A549 (cell line): Measurements from ENCODE around the gene DEFB126. TPM values are rescaled to one million over a fixed set of nuclear protein-coding genes. Genes with fewer than 3 reads are reported as not detected.

Experiments
- ATAC-seq, 2 experiments: fragments of 200-7000 bp in 1 of 2; fragments of >200 bp in 1 of 2; cut with Nextera tagmentation in 1 of 2; cut with Tn5 transposase in 1 of 2; 3 replicates each; pipeline versions ENCODE4 v1.8.0 to v1.9.1; 2018 to 2020; ENCODE audit warnings: mild to moderate bottlenecking in 1 of 2, moderate library complexity in 1 of 2
- CTCF ChIA-PET: fragments of 300-600 bp; sonication (Branson Sonifier 250); formaldehyde crosslinking; extraction: SDS; loops from one replicate; lab custom pipeline; 2021; ENCODE audit warnings: antibody characterized with exemption, inconsistent platforms; lab: Yijun Ruan, JAX
- POLR2A ChIA-PET: fragments of 350-600 bp; formaldehyde crosslinking; extraction: SDS; loops from one replicate; lab custom pipeline; 2021; ENCODE audit warnings: antibody characterized with exemption, inconsistent platforms; lab: Yijun Ruan, JAX
- DNase-seq, 2 experiments: peaks; one replicate each; pipeline versions ENCODE4 v3.0.0 to v3.0.0-alpha.2; 2011 to 2016; ENCODE audit warnings: low read depth in 1 of 2, low spot score in 1 of 2
- FAIRE-seq: peaks from 2 replicates; lab custom pipeline; 2011; peaks lifted over from hg19 to GRCh38; lab: Jason Lieb, UNC
- H3K27ac ChIP-seq, 2 experiments: fragments of >200 bp; sonication (Bioruptor Twin); formaldehyde crosslinking; 3 replicates each; pipeline ENCODE4 v1.5.1; 2016 to 2017
- H3K4me1 ChIP-seq: fragments of >200 bp; sonication (Bioruptor Twin); formaldehyde crosslinking; 3 replicates; pipeline ENCODE4 v1.6.1; 2016
- H3K4me2 ChIP-seq: fragments of >200 bp; sonication (Bioruptor Twin); formaldehyde crosslinking; 3 replicates; pipeline ENCODE4 v1.6.1; 2016
- H3K4me3 ChIP-seq: fragments of >200 bp; sonication (Bioruptor Twin); formaldehyde crosslinking; 3 replicates; pipeline ENCODE4 v1.5.1; 2016
- H3K9me3 ChIP-seq: fragments of >200 bp; sonication (Bioruptor Twin); formaldehyde crosslinking; 3 replicates; pipeline ENCODE4 v1.6.1; 2016
- BHLHE40 ChIP-seq: IDR thresholded peaks from 2 replicates; pipeline ENCODE4 v1.6.1; 2012; ENCODE audit warnings: low read depth, low read length, inconsistent platforms
- CBX8 ChIP-seq: fragments of 200-600 bp; sonication (generic); IDR thresholded peaks from 2 replicates; pipeline ENCODE4 v1.6.1; 2016
- CHD4 ChIP-seq: fragments of 200-600 bp; sonication (generic); IDR thresholded peaks from 2 replicates; pipeline ENCODE4 v1.6.1; 2016; ENCODE audit warnings: antibody characterized with exemption, mild to moderate bottlenecking, borderline replicate concordance
- EHMT2 ChIP-seq: fragments of 200-600 bp; sonication (generic); IDR thresholded peaks from 2 replicates; pipeline ENCODE4 v1.6.1; 2016; ENCODE audit warnings: antibody characterized with exemption, low read depth, mild to moderate bottlenecking, moderate library complexity
- EP300 ChIP-seq, 2 experiments: fragments of >200 bp; sonication (Bioruptor Twin); formaldehyde crosslinking; IDR thresholded peaks; 2 replicates in 1 of 2; 3 replicates in 1 of 2; pipeline ENCODE4 v1.6.1; 2016 to 2017
- ESRRA ChIP-seq: fragments of 150-350 bp; IDR thresholded peaks from 2 replicates; pipeline ENCODE4 v1.6.1; 2014; ENCODE audit warnings: mild to moderate bottlenecking, low read length, borderline replicate concordance
- FOSB ChIP-seq: fragments of 250-450 bp; sonication (Bioruptor Pico); IDR thresholded peaks from 2 replicates; pipeline ENCODE4 v1.5.0; 2020; ENCODE audit warnings: mild to moderate bottlenecking, moderate library complexity
- FOSL2 ChIP-seq, 2 experiments: fragments of 450-650 bp in 1 of 2; fragments of >200 bp in 1 of 2; sonication (Bioruptor Twin) in 1 of 2; formaldehyde crosslinking; IDR thresholded peaks; 2 replicates each; pipeline versions ENCODE4 v1.5.0 to v1.6.1; 2016 to 2020; ENCODE audit warnings: mild to moderate bottlenecking in 1 of 2, moderate library complexity in 1 of 2
- FOXS1 ChIP-seq: fragments of 250-450 bp; sonication (Bioruptor Pico); IDR thresholded peaks from 2 replicates; pipeline ENCODE4 v1.5.0; 2020; ENCODE audit warnings: mild to moderate bottlenecking, moderate library complexity
- GATA3 ChIP-seq: IDR thresholded peaks from 2 replicates; pipeline ENCODE4 v1.6.1; 2012; ENCODE audit warnings: borderline replicate concordance
- HOXB13 ChIP-seq: fragments of 250-450 bp; sonication (Bioruptor Pico); IDR thresholded peaks from 2 replicates; pipeline ENCODE4 v1.5.0; 2020; ENCODE audit warnings: low read depth, mild to moderate bottlenecking, moderate library complexity
- JUN ChIP-seq, 2 experiments: fragments of >200 bp; sonication (Bioruptor Twin); formaldehyde crosslinking; IDR thresholded peaks; 2 replicates in 1 of 2; 3 replicates in 1 of 2; pipeline ENCODE4 v1.6.1; 2016 to 2017
- KDM1A ChIP-seq: fragments of 200-600 bp; sonication (generic); IDR thresholded peaks from 2 replicates; pipeline ENCODE4 v1.6.1; 2016; ENCODE audit warnings: low read depth, mild to moderate bottlenecking
- MAFK ChIP-seq: fragments of 450-650 bp; IDR thresholded peaks from 2 replicates; pipeline ENCODE4 v1.6.1; 2014; ENCODE audit not compliant: partially characterized antibody
- MAZ ChIP-seq: fragments of 150-350 bp; IDR thresholded peaks from 2 replicates; pipeline ENCODE4 v1.6.1; 2014; ENCODE audit warnings: antibody characterized with exemption, low read depth, low read length, borderline replicate concordance
- MYC ChIP-seq: IDR thresholded peaks from 2 replicates; pipeline ENCODE4 v1.6.1; 2012; ENCODE audit warnings: mild to moderate bottlenecking, inconsistent platforms, low read length, improper control_type of control experiment, borderline replicate concordance
- NFE2L2 ChIP-seq: fragments of 150-350 bp; conservative IDR thresholded peaks from 2 replicates; pipeline ENCODE4 v1.6.1; 2014; ENCODE audit warnings: low read length
- RAD21 ChIP-seq, 2 experiments: fragments of >200 bp in 1 of 2; sonication (Bioruptor Twin) in 1 of 2; formaldehyde crosslinking in 1 of 2; IDR thresholded peaks in 1 of 2; conservative IDR thresholded peaks in 1 of 2; 2 replicates in 1 of 2; 3 replicates in 1 of 2; pipeline ENCODE4 v1.6.1; 2012 to 2018; ENCODE audit warnings: inconsistent platforms in 1 of 2
- RARB ChIP-seq: fragments of 250-450 bp; sonication (Bioruptor Pico); IDR thresholded peaks from 2 replicates; pipeline ENCODE4 v1.8.0; 2021; ENCODE audit warnings: mild to moderate bottlenecking, moderate library complexity
- RCOR1 ChIP-seq: fragments of 150-350 bp; IDR thresholded peaks from 2 replicates; pipeline ENCODE4 v1.6.1; 2014; ENCODE audit warnings: antibody characterized with exemption, low read length, low read depth
- RFX5 ChIP-seq: fragments of 450-650 bp; IDR thresholded peaks from 2 replicates; pipeline ENCODE4 v1.7.1; 2014; ENCODE audit warnings: antibody characterized with exemption, mild to moderate bottlenecking, moderate library complexity
- RNF2 ChIP-seq: fragments of 200-600 bp; sonication (generic); IDR thresholded peaks from 2 replicates; pipeline ENCODE4 v1.6.1; 2016; ENCODE audit warnings: low read depth, mild to moderate bottlenecking, antibody characterized with exemption, moderate library complexity, borderline replicate concordance
- TP53 ChIP-seq: fragments of 250-450 bp; sonication (Bioruptor Pico); IDR thresholded peaks from 2 replicates; pipeline ENCODE4 v1.5.0; 2021; ENCODE audit warnings: mild to moderate bottlenecking, moderate library complexity
- ZFP36 ChIP-seq: fragments of 450-650 bp; IDR thresholded peaks from 2 replicates; pipeline ENCODE4 v1.6.1; 2014; ENCODE audit warnings: borderline replicate concordance; ENCODE audit not compliant: partially characterized antibody
- ZSCAN20 ChIP-seq: fragments of 250-450 bp; sonication (Bioruptor Pico); IDR thresholded peaks from 2 replicates; pipeline ENCODE4 v1.8.0; 2022; ENCODE audit warnings: mild to moderate bottlenecking, moderate library complexity
- WGBS: methylation state at CpG from one replicate; pipeline ENCODE4 v1.1.6; 2017; ENCODE audit errors: missing lambda C conversion rate; 5-methylcytosine and 5-hydroxymethylcytosine counted together
- polyA plus RNA-seq, 4 experiments: library from polyadenylated mRNA; depleted of rRNA in 3 of 4; stranded (reverse); fragments of >200 nt; fragmentation: RNase III in 1 of 4; extraction: RNeasy Plus Mini Kit Qiagen cat#74134 plus additional on column Dnase treatment in 1 of 4; gene quantifications; 2 replicates in 3 of 4; 3 replicates in 1 of 4; pipeline ENCODE4 v1.2.3, GENCODE V29; 2011 to 2017
- TF ChIP-seq, protein P1 (sequence below): fragments of 250-450 bp; sonication (Bioruptor Pico); IDR thresholded peaks from 2 replicates; pipeline ENCODE4 v1.5.0; 2020; ENCODE audit warnings: low read depth, mild to moderate bottlenecking, moderate library complexity
- TF ChIP-seq, protein P2 (sequence below): fragments of >200 bp; sonication (Bioruptor Twin); formaldehyde crosslinking; IDR thresholded peaks from 2 replicates; pipeline ENCODE4 v1.6.1; 2016
- TF ChIP-seq, protein P3 (sequence below): IDR thresholded peaks from 2 replicates; pipeline ENCODE4 v1.6.1; 2012; ENCODE audit warnings: low read depth, borderline replicate concordance
- TF ChIP-seq, protein P4 (sequence below): fragments of 450-650 bp; IDR thresholded peaks from 2 replicates; pipeline ENCODE4 v1.6.1; 2014; ENCODE audit warnings: antibody characterized with exemption
- TF ChIP-seq, protein P5 (sequence below): fragments of >200 bp; sonication (Bioruptor Twin); formaldehyde crosslinking; IDR thresholded peaks from 3 replicates; pipeline ENCODE4 v1.5.1; 2016
- TF ChIP-seq, protein P6 (sequence below): fragments of >200 bp; sonication (Bioruptor Twin); formaldehyde crosslinking; IDR thresholded peaks from 3 replicates; pipeline ENCODE4 v1.6.1; 2016

DEFB126 gene
- polyA plus RNA-seq, 2 of the 4 experiments (the other 2 are of a cell fraction) = not detected

DNA sequence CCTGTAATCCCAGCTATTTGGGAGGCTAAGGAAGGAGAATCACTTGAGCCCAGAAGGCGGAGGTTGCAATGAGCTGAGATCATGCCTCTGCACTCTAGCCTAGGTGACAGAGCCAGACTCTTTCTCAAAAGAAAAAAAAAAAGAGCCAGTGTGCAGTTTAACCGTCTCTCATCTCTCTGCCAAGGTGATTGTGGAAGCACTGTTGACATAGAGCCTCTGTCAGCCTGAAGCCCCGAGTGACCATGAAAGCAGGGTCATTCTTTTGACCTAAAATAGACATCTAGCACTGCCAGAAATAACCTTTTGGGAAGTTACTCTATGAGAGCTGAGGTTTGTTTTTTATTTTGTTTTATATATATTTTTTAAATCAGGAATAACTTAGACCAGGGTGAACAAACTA lies 22.2 kb downstream of the DEFB126 start:
- DNase-seq = no peak
- no peaks in the 10 kb centered on the region for H3K9me3 ChIP-seq
- POLR2A ChIA-PET = interaction anchor here (0.7 kb wide), 1 partner anchor 180 kb away, joined by 3 read pairs; no protein-coding TSS in a partner anchor
- 19% methylated on average over 3 of the region's 3 CpGs for WGBS
- ATAC-seq = no peak
- TF ChIP-seq EP300 (IDR thresholded peaks at IDR 0.05) = no peak
- TF ChIP-seq GATA3 = no peak
- TF ChIP-seq BHLHE40 = no peak
- TF ChIP-seq NFE2L2 = no peak
- TF ChIP-seq, protein P1, sequence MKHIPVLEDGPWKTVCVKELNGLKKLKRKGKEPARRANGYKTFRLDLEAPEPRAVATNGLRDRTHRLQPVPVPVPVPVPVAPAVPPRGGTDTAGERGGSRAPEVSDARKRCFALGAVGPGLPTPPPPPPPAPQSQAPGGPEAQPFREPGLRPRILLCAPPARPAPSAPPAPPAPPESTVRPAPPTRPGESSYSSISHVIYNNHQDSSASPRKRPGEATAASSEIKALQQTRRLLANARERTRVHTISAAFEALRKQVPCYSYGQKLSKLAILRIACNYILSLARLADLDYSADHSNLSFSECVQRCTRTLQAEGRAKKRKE (CRISPR knock-in tag) = no peak
- no peak for TF ChIP-seq FOSB (CRISPR knock-in tag)
- TF ChIP-seq MAZ = no peak
- no peak for TF ChIP-seq RCOR1
- no peak for TF ChIP-seq CHD4
- no peak for TF ChIP-seq JUN (IDR thresholded peaks at IDR 0.05)
- TF ChIP-seq, protein P2, sequence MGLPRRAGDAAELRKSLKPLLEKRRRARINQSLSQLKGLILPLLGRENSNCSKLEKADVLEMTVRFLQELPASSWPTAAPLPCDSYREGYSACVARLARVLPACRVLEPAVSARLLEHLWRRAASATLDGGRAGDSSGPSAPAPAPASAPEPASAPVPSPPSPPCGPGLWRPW = no peak
- TF ChIP-seq RFX5 = no peak
- TF ChIP-seq MAFK = no peak
- TF ChIP-seq, protein P3, sequence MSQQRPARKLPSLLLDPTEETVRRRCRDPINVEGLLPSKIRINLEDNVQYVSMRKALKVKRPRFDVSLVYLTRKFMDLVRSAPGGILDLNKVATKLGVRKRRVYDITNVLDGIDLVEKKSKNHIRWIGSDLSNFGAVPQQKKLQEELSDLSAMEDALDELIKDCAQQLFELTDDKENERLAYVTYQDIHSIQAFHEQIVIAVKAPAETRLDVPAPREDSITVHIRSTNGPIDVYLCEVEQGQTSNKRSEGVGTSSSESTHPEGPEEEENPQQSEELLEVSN = no peak
- no peak for TF ChIP-seq TP53 (CRISPR knock-in tag)
- no peak for TF ChIP-seq FOXS1 (CRISPR knock-in tag)
- TF ChIP-seq, all 56 proteins: peak for 0
- no peak for FAIRE-seq
- Histone ChIP-seq H3K4me1 (no peaks in the 10 kb centered on the region), H3K4me2 (no peak overlapping the region), H3K4me3 (no peak overlapping the region), H3K27ac (no peak overlapping the region)
- CTCF ChIA-PET = interaction anchor here (1.9 kb wide), 1 partner anchor 27 kb away, joined by 7 read pairs; no protein-coding TSS in a partner anchor

DNA sequence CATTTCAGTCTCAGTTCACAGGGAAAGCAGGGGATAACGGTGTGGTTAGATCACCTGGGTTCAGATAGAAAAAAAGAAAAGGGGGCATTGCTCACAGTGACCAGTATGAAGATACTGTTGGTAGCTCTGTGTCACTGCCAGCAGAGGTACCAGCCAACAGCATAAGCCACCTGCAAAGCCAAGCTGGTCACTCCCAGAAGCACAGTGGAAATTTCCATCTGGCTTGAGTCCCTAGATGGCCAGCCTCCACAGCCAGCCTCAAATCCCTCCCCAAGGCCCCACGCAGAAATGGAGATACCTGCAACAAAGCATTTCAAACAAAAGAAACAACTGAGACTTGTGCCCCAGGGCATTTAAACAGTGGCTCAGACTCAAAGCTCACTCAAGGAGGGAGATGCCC lies 26.5 kb downstream of the DEFB126 start:
- Histone ChIP-seq H3K27ac (no peak overlapping the region), H3K9me3 (no peaks in the 10 kb centered on the region), H3K4me3 (no peak overlapping the region), H3K4me1 (no peaks in the 10 kb centered on the region), H3K4me2 (no peak overlapping the region)
- ATAC-seq (no peak), DNase-seq (no peak), FAIRE-seq (no peak)
- ChIA-PET CTCF (interaction anchor here (1.4 kb wide), 2 partner anchors 11 to 498 kb away, joined by 4 read pairs; partner anchors contain the start of gene DEFB127), POLR2A (no interaction called here)
- TF ChIP-seq RNF2 (no peak), RAD21 (conservative IDR thresholded peaks at IDR 0.05 in 1 of 2, IDR thresholded peaks at IDR 0.05 in 1 of 2) (no peak), NFE2L2 (no peak), JUN (IDR thresholded peaks at IDR 0.05) (no peak), FOSL2 (IDR thresholded peaks at IDR 0.05) (no peak), FOSL2 (CRISPR knock-in tag; IDR thresholded peaks at IDR 0.05) (no peak), MYC (no peak), CBX8 (no peak), ZFP36 (no peak), KDM1A (no peak), ZSCAN20 (no peak), HOXB13 (no peak), ESRRA (no peak), RARB (CRISPR knock-in tag) (no peak), EHMT2 (no peak)
- TF ChIP-seq, protein P4, sequence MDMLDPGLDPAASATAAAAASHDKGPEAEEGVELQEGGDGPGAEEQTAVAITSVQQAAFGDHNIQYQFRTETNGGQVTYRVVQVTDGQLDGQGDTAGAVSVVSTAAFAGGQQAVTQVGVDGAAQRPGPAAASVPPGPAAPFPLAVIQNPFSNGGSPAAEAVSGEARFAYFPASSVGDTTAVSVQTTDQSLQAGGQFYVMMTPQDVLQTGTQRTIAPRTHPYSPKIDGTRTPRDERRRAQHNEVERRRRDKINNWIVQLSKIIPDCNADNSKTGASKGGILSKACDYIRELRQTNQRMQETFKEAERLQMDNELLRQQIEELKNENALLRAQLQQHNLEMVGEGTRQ = no peak
- TF ChIP-seq, protein P5, sequence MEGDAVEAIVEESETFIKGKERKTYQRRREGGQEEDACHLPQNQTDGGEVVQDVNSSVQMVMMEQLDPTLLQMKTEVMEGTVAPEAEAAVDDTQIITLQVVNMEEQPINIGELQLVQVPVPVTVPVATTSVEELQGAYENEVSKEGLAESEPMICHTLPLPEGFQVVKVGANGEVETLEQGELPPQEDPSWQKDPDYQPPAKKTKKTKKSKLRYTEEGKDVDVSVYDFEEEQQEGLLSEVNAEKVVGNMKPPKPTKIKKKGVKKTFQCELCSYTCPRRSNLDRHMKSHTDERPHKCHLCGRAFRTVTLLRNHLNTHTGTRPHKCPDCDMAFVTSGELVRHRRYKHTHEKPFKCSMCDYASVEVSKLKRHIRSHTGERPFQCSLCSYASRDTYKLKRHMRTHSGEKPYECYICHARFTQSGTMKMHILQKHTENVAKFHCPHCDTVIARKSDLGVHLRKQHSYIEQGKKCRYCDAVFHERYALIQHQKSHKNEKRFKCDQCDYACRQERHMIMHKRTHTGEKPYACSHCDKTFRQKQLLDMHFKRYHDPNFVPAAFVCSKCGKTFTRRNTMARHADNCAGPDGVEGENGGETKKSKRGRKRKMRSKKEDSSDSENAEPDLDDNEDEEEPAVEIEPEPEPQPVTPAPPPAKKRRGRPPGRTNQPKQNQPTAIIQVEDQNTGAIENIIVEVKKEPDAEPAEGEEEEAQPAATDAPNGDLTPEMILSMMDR = no peak
- TF ChIP-seq, protein P6, sequence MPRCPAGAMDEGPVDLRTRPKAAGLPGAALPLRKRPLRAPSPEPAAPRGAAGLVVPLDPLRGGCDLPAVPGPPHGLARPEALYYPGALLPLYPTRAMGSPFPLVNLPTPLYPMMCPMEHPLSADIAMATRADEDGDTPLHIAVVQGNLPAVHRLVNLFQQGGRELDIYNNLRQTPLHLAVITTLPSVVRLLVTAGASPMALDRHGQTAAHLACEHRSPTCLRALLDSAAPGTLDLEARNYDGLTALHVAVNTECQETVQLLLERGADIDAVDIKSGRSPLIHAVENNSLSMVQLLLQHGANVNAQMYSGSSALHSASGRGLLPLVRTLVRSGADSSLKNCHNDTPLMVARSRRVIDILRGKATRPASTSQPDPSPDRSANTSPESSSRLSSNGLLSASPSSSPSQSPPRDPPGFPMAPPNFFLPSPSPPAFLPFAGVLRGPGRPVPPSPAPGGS = no peak
- 12% methylated on average over 2 of the region's 2 CpGs for WGBS
